H1 (cell line): ENCODE data around the gene NEDD9. TPM values are rescaled to one million over a fixed set of nuclear protein-coding genes. Genes with fewer than 3 reads are reported as not detected.

Source experiments
- CTCF ChIA-PET: fragments of 300-600 bp; sonication (Branson Sonifier 250); formaldehyde crosslinking; loops from one replicate; lab custom pipeline; 2021; ENCODE audit not compliant: partially characterized antibody; lab: Charles Lee
- POLR2A ChIA-PET: fragments of 300-600 bp; sonication (Branson Sonifier 250); formaldehyde crosslinking; loops from one replicate; lab custom pipeline; 2021; ENCODE audit warnings: inconsistent platforms; ENCODE audit not compliant: partially characterized antibody; lab: Charles Lee
- DNase-seq, 2 experiments: peaks; one replicate each; pipeline versions ENCODE4 v3.0.0 to v3.0.0-alpha.2; 2010 to 2022; ENCODE audit warnings: low spot score in 2 of 2, low read depth in 1 of 2, mixed read lengths in 1 of 2
- FAIRE-seq: peaks from 2 replicates; lab custom pipeline; 2011; peaks lifted over from hg19 to GRCh38; lab: Jason Lieb, UNC
- H2AFZ ChIP-seq: 2 replicates; pipeline ENCODE4 v1.8.1; 2012; ENCODE audit warnings: low read length, inconsistent platforms
- H2AK5ac ChIP-seq: 2 replicates; pipeline ENCODE4 v1.6.1; 2013; ENCODE audit warnings: low read depth, low read length
- H2BK120ac ChIP-seq: replicated peaks from 2 replicates; pipeline ENCODE3; 2013; ENCODE audit warnings: low read depth, low read length, inconsistent platforms
- H2BK12ac ChIP-seq: 2 replicates; pipeline ENCODE4 v1.6.1; 2013; ENCODE audit warnings: low read depth, low read length
- H2BK15ac ChIP-seq: 2 replicates; pipeline ENCODE4 v1.6.1; 2013; ENCODE audit warnings: low read length
- H2BK20ac ChIP-seq: 2 replicates; pipeline ENCODE4 v1.6.1; 2013; ENCODE audit warnings: low read length
- H2BK5ac ChIP-seq: 2 replicates; pipeline ENCODE4 v1.6.1; 2013; ENCODE audit warnings: low read depth, low read length
- H3K14ac ChIP-seq: 2 replicates; pipeline ENCODE4 v1.6.1; 2013; ENCODE audit warnings: inconsistent platforms; ENCODE audit not compliant: insufficient read length
- H3K18ac ChIP-seq: 2 replicates; pipeline ENCODE4 v1.6.1; 2013; ENCODE audit warnings: low read length; ENCODE audit errors: extremely low read depth
- H3K23ac ChIP-seq: 2 replicates; pipeline ENCODE4 v1.6.1; 2013; ENCODE audit warnings: inconsistent platforms; ENCODE audit not compliant: insufficient read length
- H3K23me2 ChIP-seq: 2 replicates; pipeline ENCODE4 v1.6.1; 2013; ENCODE audit warnings: low read depth, low read length
- H3K27ac ChIP-seq: 2 replicates; pipeline ENCODE4 v1.6.1; 2011; ENCODE audit warnings: low read depth, low read length, inconsistent platforms
- H3K27me3 ChIP-seq, 4 experiments: replicated peaks in 1 of 4; 1 replicate in 1 of 4; 2 replicates in 3 of 4; pipeline versions ENCODE4 v1.6.1 to v1.8.1; 2011 to 2013; ENCODE audit warnings: low read length in 3 of 4, mild to moderate bottlenecking in 3 of 4, inconsistent platforms in 2 of 4, mixed read lengths in 2 of 4, moderate library complexity in 1 of 4; ENCODE audit not compliant: control insufficient read depth in 3 of 4, insufficient read depth in 3 of 4; ENCODE audit errors: extremely low read depth in 1 of 4
- H3K36me3 ChIP-seq, 4 experiments: 2 replicates each; pipeline versions ENCODE4 v1.6.1 to v1.8.1; 2011 to 2013; ENCODE audit warnings: mild to moderate bottlenecking in 4 of 4, low read length in 3 of 4, moderate library complexity in 2 of 4, control low read depth in 1 of 4, inconsistent platforms in 1 of 4; ENCODE audit not compliant: insufficient read depth in 4 of 4, control insufficient read depth in 2 of 4
- H3K4ac ChIP-seq: replicated peaks from 2 replicates; pipeline ENCODE3; 2013; ENCODE audit warnings: low read length, low read depth, mixed read lengths, inconsistent platforms; ENCODE audit not compliant: insufficient read length
- H3K4me1 ChIP-seq, 4 experiments: replicated peaks in 1 of 4; 1 replicate in 1 of 4; 2 replicates in 3 of 4; pipeline versions ENCODE4 v1.6.1 to v1.8.1; 2011 to 2013; ENCODE audit warnings: low read length in 3 of 4, inconsistent platforms in 2 of 4, mixed read lengths in 1 of 4; ENCODE audit not compliant: insufficient read depth in 4 of 4, control insufficient read depth in 3 of 4
- H3K4me2 ChIP-seq, 2 experiments: 2 replicates each; pipeline versions ENCODE4 v1.6.1 to v1.8.1; 2011 to 2013; ENCODE audit warnings: low read depth in 2 of 2, low read length in 2 of 2, control low read depth in 1 of 2, inconsistent platforms in 1 of 2, mild to moderate bottlenecking in 1 of 2; ENCODE audit not compliant: insufficient read depth in 1 of 2
- H3K4me3 ChIP-seq, 4 experiments: fragments of 200-600, 300-600 bp in 1 of 4; sonication (generic), shearing (Covaris generic), sonication (Bioruptor Twin) in 1 of 4; 2 replicates each; pipeline versions ENCODE4 v1.5.1 to v1.8.1; 2011 to 2016; ENCODE audit warnings: low read length in 4 of 4, low read depth in 3 of 4, control low read depth in 2 of 4, inconsistent platforms in 2 of 4, mild to moderate bottlenecking in 2 of 4, mixed read lengths in 1 of 4, moderate library complexity in 1 of 4; ENCODE audit not compliant: insufficient read depth in 2 of 4; ENCODE audit errors: extremely low read depth in 1 of 4
- H3K56ac ChIP-seq: replicated peaks from 2 replicates; pipeline ENCODE3; 2013; ENCODE audit warnings: low read depth, mild to moderate bottlenecking, mixed read lengths, low read length, inconsistent platforms; ENCODE audit not compliant: insufficient read length
- H3K79me1 ChIP-seq: 2 replicates; pipeline ENCODE4 v1.6.1; 2013; ENCODE audit warnings: low read depth, low read length, control low read depth
- H3K79me2 ChIP-seq, 2 experiments: 2 replicates each; pipeline versions ENCODE4 v1.6.1 to v1.8.1; 2012 to 2013; ENCODE audit warnings: low read length in 2 of 2, mild to moderate bottlenecking in 2 of 2, inconsistent platforms in 1 of 2; ENCODE audit not compliant: insufficient read depth in 2 of 2, control insufficient read depth in 1 of 2
- H3K9ac ChIP-seq, 4 experiments: replicated peaks in 1 of 4; 1 replicate in 1 of 4; 2 replicates in 3 of 4; pipeline versions ENCODE4 v1.6.1 to v1.8.1; 2011 to 2013; ENCODE audit warnings: low read depth in 3 of 4, low read length in 3 of 4, control low read depth in 2 of 4, mild to moderate bottlenecking in 2 of 4, moderate library complexity in 2 of 4, inconsistent platforms in 1 of 4; ENCODE audit errors: extremely low read depth in 1 of 4
- H3K9me3 ChIP-seq, 2 experiments: 2 replicates each; pipeline versions ENCODE4 v1.6.1 to v1.8.1; 2012 to 2013; ENCODE audit warnings: mild to moderate bottlenecking in 2 of 2, moderate library complexity in 2 of 2, control low read depth in 1 of 2, inconsistent platforms in 1 of 2, low read depth in 1 of 2, low read length in 1 of 2, mixed read lengths in 1 of 2; ENCODE audit not compliant: insufficient read depth in 2 of 2
- H4K20me1 ChIP-seq, 2 experiments: replicated peaks in 1 of 2; 2 replicates each; pipeline versions ENCODE3 to v1.8.1; 2011 to 2013; ENCODE audit warnings: inconsistent platforms in 2 of 2, low read length in 2 of 2, mild to moderate bottlenecking in 1 of 2; ENCODE audit not compliant: insufficient read depth in 2 of 2, control insufficient read depth in 1 of 2
- H4K5ac ChIP-seq: 2 replicates; pipeline ENCODE4 v1.6.1; 2013; ENCODE audit warnings: low read length, low read depth, mixed read lengths, inconsistent platforms; ENCODE audit not compliant: insufficient read length
- H4K8ac ChIP-seq: 2 replicates; pipeline ENCODE4 v1.8.0; 2013; ENCODE audit warnings: mild to moderate bottlenecking, moderate library complexity, low read length, inconsistent platforms; ENCODE audit not compliant: insufficient read depth; ENCODE audit errors: extremely low read depth
- H4K91ac ChIP-seq: replicated peaks from 2 replicates; pipeline ENCODE3; 2013; ENCODE audit warnings: low read length, mixed read lengths, inconsistent platforms; ENCODE audit not compliant: insufficient read length
- CTCF ChIP-seq, 3 experiments: IDR thresholded peaks; 1 replicate in 2 of 3; 2 replicates in 1 of 3; pipeline versions ENCODE4 v1.5.1 to v1.6.1; 2011; ENCODE audit warnings: low read length in 3 of 3, mild to moderate bottlenecking in 3 of 3, inconsistent platforms in 2 of 3, low read depth in 1 of 3, moderate library complexity in 1 of 3; ENCODE audit not compliant: insufficient read depth in 1 of 3; ENCODE audit errors: control extremely low read depth in 1 of 3
- SIRT6 ChIP-seq: IDR thresholded peaks from one replicate; pipeline ENCODE4 v1.7.1; 2012; ENCODE audit warnings: low read length, inconsistent platforms
- SRF ChIP-seq: IDR thresholded peaks from 2 replicates; pipeline ENCODE4 v1.6.1; 2011; ENCODE audit warnings: mild to moderate bottlenecking, low read depth, low read length, moderate library complexity
- WGBS, 2 experiments: shearing (Covaris generic) in 1 of 2; methylation state at CpG; one replicate each; pipeline versions ENCODE4 v1.1.6 to v1.1.7; 2013 to 2015; ENCODE audit warnings: low lambda C conversion rate in 2 of 2, mixed read lengths in 2 of 2, inconsistent platforms in 1 of 2, low coverage in 1 of 2, missing lambda C conversion rate in 1 of 2; ENCODE audit not compliant: insufficient replicate concordance in 2 of 2, insufficient coverage in 1 of 2, insufficient read length in 1 of 2; ENCODE audit errors: extremely low coverage in 1 of 2, missing lambda C conversion rate in 1 of 2; 5-methylcytosine and 5-hydroxymethylcytosine counted together
- polyA plus RNA-seq, 7 experiments: library from polyadenylated mRNA; depleted of rRNA in 3 of 7; stranded (reverse) in 5 of 7; unstranded in 2 of 7; fragments of >200 nt in 5 of 7; fragments of 200-250 nt in 2 of 7; gene quantifications; 1 replicate in 5 of 7; 2 replicates in 1 of 7; 4 replicates in 1 of 7; pipeline versions ENCODE4 v1.2.1 to v1.2.3, GENCODE V29; 2011 to 2013; ENCODE audit warnings: missing spikeins in 2 of 7, mixed read lengths in 2 of 7
- total RNA-seq: library from RNA; stranded (reverse); fragmentation: NEBNext Ultra II Directional; extraction: Animal tissue kit (Norgen Biotek cat#: 25700); gene quantifications from 2 replicates; pipeline ENCODE4 v1.2.1, GENCODE V29; 2021

NEDD9 gene
- total and polyA plus RNA-seq, 2 of the 8 experiments (the other 6 are each of a cell fraction or from before 2014, with no cell fraction given) = 3.6 to 12.0 TPM

DNA sequence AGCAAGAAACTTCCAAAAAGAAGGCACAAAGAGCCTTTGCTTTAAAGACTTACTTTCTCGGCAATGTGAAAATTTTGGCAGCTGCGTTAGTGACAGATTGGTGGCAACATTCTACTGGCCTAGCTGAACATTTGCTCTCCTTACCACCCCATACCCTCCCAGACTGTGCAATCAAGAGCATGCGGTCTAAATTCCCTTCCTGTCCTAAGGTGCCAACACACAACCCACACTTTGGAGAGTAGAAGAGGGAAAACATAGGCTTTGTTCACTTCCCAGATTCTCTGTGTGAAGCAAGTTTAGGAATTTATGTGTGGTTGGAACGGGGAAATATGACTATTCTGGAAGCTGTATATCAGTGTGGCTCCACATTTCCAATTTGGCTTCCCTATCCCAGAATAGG, 29.8 kb upstream of the NEDD9 start:
- no peak overlapping the region for H3K4ac ChIP-seq
- H3K4me2 ChIP-seq = no peak overlapping the region
- no peak overlapping the region for H2BK15ac ChIP-seq
- H2AK5ac ChIP-seq = no peak overlapping the region
- 0 out of 2 replicates have a peak overlapping the region, but pooled peaks have one; percentile 27 for H2BK20ac ChIP-seq
- H3K14ac ChIP-seq = no peak overlapping the region
- CTCF ChIA-PET = interaction anchor here (0.7 to 3.7 kb wide), 9 partner anchors 9 to 236 kb away, joined by 3 to 17 read pairs (median 6); no protein-coding TSS in a partner anchor
- no peak overlapping the region for H2BK120ac ChIP-seq
- H3K56ac ChIP-seq = no peak overlapping the region
- POLR2A ChIA-PET = interaction anchor here (1.9 kb wide), 1 partner anchor 9 kb away, joined by 5 read pairs; no protein-coding TSS in a partner anchor
- no peak overlapping the region for H2BK5ac ChIP-seq
- FAIRE-seq = no peak
- no peak overlapping the region for H3K4me3 ChIP-seq
- peaks cover 0 to 1% (median 0%) of the 10 kb centered on the region in 4 experiments; a peak in 2 of 7 replicates for H3K4me1 ChIP-seq
- no peaks in the 10 kb centered on the region for H3K36me3 ChIP-seq
- 91% methylated on average over 4 of the region's 4 CpGs; no CpG with 5 or more reads in 1 of the 2 experiments for WGBS, 2 experiments
- no peak overlapping the region for H3K9ac ChIP-seq
- H3K18ac ChIP-seq = no peak overlapping the region
- no peak overlapping the region for H3K23ac ChIP-seq
- H2BK12ac ChIP-seq = no peak overlapping the region
- no peaks in the 10 kb centered on the region for H4K20me1 ChIP-seq
- no peak overlapping the region for H3K27ac ChIP-seq
- H3K23me2 ChIP-seq = 0 out of 2 replicates have a peak, but pooled peaks cover 1% of the 10 kb centered on the region
- H4K5ac ChIP-seq = no peak overlapping the region
- no peaks in the 10 kb centered on the region for H3K79me1 ChIP-seq
- no peak overlapping the region for H4K91ac ChIP-seq
- no peaks in the 10 kb centered on the region for H3K79me2 ChIP-seq
- no peak for DNase-seq
- H3K9me3 ChIP-seq = no peaks in the 10 kb centered on the region
- no peak overlapping the region for H4K8ac ChIP-seq
- H2AFZ ChIP-seq = 0 out of 2 replicates have a peak overlapping the region, but pooled peaks have one; percentile 22
- no peaks in the 10 kb centered on the region; a peak in 1 of 7 replicates for H3K27me3 ChIP-seq
- TF ChIP-seq CTCF (IDR thresholded peaks at IDR 0.05; ENCODE audit: control extremely low read depth in 1 of 3, insufficient read depth in 1 of 3, low read depth in 1 of 3, low read length in 3 of 3) = no peak
- no peak for TF ChIP-seq SIRT6
- no peak for TF ChIP-seq SRF
